BJ (cell line): Measurements from ENCODE around the gene CLMP. TPM values are rescaled to one million over a fixed set of nuclear protein-coding genes. Genes with fewer than 3 reads are reported as not detected.

ENCODE experiments used
- CTCF ChIA-PET: fragments of 350-600 bp; formaldehyde crosslinking; extraction: SDS; loops from one replicate; lab custom pipeline; 2021; ENCODE audit warnings: antibody characterized with exemption, inconsistent platforms; lab: Yijun Ruan, JAX
- POLR2A ChIA-PET: fragments of 300-600 bp; sonication (Branson Sonifier 250); formaldehyde crosslinking; extraction: SDS; loops from one replicate; lab custom pipeline; 2021; ENCODE audit warnings: antibody characterized with exemption; lab: Charles Lee
- DNase-seq: peaks from one replicate; pipeline ENCODE4 v3.0.0-alpha.2; 2011; ENCODE audit warnings: low read depth
- H3K27me3 ChIP-seq: 2 replicates; pipeline ENCODE4 v1.6.0; 2011; ENCODE audit warnings: low read length; ENCODE audit not compliant: control insufficient read depth, insufficient read depth
- H3K36me3 ChIP-seq: 2 replicates; pipeline ENCODE4 v1.5.1; 2011; ENCODE audit warnings: low read length; ENCODE audit not compliant: control insufficient read depth, insufficient read depth
- H3K4me3 ChIP-seq: 2 replicates; pipeline ENCODE4 v1.5.1; 2011; ENCODE audit warnings: low read depth, mild to moderate bottlenecking, control low read depth, low read length
- polyA plus RNA-seq: library from polyadenylated mRNA; depleted of rRNA; stranded (reverse); fragments of >200 nt; gene quantifications from 2 replicates; pipeline ENCODE4 v1.2.3, GENCODE V29; 2011
- TF ChIP-seq, protein P1 (sequence below): IDR thresholded peaks from 2 replicates; pipeline ENCODE4 v1.5.1; 2011; ENCODE audit warnings: low read depth, mild to moderate bottlenecking, control low read depth, inconsistent platforms, low read length, moderate library complexity; ENCODE audit not compliant: insufficient read depth

Gene CLMP
- polyA plus RNA-seq, 1 experiment: 219 TPM

DNA sequence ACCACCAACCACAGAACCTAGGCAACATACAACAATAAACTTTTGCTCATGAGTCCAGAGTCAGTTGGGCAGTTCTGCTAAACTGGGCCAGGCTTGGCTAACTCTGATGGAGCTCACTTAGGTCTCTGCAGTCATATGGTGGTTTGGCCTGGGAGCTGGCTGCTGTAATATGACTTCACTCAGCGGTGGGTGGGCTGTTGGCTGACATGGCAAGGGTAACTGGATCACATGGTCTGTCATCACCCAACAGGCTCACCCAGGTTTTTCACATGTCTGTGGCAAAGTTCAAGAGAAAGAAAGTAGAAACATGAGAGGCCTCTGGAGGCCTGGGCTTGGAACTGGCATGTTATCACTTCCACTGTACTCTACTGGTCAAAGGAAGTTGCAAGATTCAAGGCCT is 43.2 kb upstream of the CLMP start:
- no peak for DNase-seq
- Histone ChIP-seq H3K4me3 (no peak overlapping the region), H3K27me3 (no peaks in the 10 kb centered on the region), H3K36me3 (no peaks in the 10 kb centered on the region)
- CTCF ChIA-PET: interaction anchor here (1.2 to 1.8 kb wide), 3 partner anchors 9 to 175 kb away, joined by 3 to 8 read pairs (median 5); no protein-coding TSS in a partner anchor
- TF ChIP-seq, protein P1, sequence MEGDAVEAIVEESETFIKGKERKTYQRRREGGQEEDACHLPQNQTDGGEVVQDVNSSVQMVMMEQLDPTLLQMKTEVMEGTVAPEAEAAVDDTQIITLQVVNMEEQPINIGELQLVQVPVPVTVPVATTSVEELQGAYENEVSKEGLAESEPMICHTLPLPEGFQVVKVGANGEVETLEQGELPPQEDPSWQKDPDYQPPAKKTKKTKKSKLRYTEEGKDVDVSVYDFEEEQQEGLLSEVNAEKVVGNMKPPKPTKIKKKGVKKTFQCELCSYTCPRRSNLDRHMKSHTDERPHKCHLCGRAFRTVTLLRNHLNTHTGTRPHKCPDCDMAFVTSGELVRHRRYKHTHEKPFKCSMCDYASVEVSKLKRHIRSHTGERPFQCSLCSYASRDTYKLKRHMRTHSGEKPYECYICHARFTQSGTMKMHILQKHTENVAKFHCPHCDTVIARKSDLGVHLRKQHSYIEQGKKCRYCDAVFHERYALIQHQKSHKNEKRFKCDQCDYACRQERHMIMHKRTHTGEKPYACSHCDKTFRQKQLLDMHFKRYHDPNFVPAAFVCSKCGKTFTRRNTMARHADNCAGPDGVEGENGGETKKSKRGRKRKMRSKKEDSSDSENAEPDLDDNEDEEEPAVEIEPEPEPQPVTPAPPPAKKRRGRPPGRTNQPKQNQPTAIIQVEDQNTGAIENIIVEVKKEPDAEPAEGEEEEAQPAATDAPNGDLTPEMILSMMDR: no peak
- POLR2A ChIA-PET: no interaction called here

DNA sequence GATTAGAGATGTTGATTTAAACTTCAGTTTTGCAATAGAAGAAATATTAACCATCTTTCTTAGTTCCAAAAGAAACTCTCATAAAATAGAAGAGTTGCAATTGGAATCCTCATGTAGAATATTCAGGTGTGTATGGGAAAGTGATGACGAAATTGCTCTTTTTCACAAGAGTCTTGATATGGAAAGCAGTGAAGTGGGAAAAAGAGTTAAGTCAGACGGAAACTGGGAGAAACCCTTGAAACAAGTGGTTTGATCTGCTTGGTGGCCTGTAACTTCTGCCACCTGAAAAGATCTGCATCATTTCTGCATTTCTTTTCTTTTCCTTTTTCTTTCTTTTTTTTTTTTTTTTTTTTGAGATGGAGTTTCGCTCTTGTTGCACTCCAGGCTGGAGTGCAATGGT is 41.8 kb upstream of the CLMP start:
- TF ChIP-seq, protein P1: no peak
- POLR2A ChIA-PET: no interaction called here

DNA sequence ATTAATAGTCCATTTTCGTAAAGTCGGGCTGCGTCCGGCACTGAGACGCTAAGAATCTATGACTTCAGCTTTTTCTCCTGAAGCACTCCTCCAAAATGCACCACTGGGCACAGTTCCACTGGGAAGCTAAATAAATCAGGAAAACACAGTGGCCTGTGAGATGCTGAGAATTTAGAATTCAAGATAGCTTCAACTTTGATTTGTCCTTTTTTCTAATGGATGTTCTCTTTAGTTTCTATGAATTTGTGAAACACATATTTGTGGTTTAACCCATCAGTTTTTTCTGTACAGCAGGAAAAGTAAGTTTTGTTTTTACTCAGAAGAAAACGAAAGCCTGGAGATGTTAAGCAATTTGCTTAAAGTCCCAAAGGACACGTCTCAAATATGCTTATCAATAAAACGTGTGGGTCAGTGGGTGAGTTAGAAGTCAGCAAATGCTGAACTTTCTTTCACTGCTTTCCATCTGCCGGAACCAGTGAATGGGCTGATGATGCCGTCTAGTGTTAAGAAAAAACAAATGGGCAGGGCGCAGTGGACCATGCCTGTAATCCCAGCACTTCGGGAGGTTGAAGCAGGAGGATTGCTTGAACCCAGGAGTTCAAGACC is 40.7 kb upstream of the CLMP start:
- POLR2A ChIA-PET: interaction anchor here (0.9 kb wide), 1 partner anchor 174 kb away, joined by 3 read pairs; the partner anchor contains the start of gene HSPA8
- H3K36me3 ChIP-seq: no peaks in the 10 kb centered on the region
- TF ChIP-seq, protein P1: peak; percentile 36; the same call in 1 of the 2 replicates
- DNase-seq: no peak
- no peaks in the 10 kb centered on the region for H3K27me3 ChIP-seq
- H3K4me3 ChIP-seq: no peak overlapping the region
- CTCF ChIA-PET: interaction anchor here (0.5 to 2.2 kb wide), 7 partner anchors 10 to 125 kb away, joined by 3 to 7 read pairs (median 4); partner anchors contain the start of gene CLMP

More for the DNA sequence above, 41.8 kb upstream of the CLMP start:
- no peak overlapping the region for H3K4me3 ChIP-seq
- DNase-seq: no peak
- H3K27me3 ChIP-seq: no peaks in the 10 kb centered on the region
- no peaks in the 10 kb centered on the region for H3K36me3 ChIP-seq
- CTCF ChIA-PET: interaction anchor here (0.7 to 2.2 kb wide), 4 partner anchors 10 to 126 kb away, joined by 3 to 7 read pairs (median 5); no protein-coding TSS in a partner anchor

DNA sequence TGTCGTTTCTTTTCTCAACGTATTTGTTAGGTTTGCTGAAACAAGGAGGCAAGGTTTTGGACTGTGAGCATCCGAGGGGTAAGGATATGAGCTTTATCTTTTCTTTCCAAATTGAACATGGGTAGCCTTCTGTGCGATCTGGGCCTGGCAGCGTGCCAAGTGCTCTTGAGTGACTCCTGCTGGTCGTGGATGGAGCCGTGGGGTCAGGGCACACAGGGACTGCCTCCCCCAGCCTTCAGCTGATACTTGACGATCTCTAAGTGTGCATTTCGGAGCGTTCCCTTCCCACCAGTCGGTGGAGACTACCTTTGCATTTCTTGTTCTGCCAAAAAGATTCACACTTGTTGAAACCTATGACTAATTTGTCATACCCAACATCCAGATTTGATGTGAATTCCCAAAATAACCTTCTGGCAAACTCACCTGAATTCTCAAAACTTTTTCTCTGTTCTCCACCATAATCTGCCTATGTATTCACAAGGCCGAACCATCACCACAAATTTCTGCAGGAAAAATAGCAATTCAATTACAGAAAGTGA is 40.1 kb upstream of the CLMP start:
- no peak for DNase-seq
- no peaks in the 10 kb centered on the region for H3K36me3 ChIP-seq
- H3K27me3 ChIP-seq: no peaks in the 10 kb centered on the region
- TF ChIP-seq, protein P1: peak; percentile 60
- no peak overlapping the region for H3K4me3 ChIP-seq
- POLR2A ChIA-PET: interaction anchor here (0.9 kb wide), 1 partner anchor 173 kb away, joined by 3 read pairs; the partner anchor contains the start of gene HSPA8
- CTCF ChIA-PET: interaction anchor here (0.5 to 2.2 kb wide), 7 partner anchors 11 to 124 kb away, joined by 3 to 7 read pairs (median 4); partner anchors contain the start of gene CLMP

DNA sequence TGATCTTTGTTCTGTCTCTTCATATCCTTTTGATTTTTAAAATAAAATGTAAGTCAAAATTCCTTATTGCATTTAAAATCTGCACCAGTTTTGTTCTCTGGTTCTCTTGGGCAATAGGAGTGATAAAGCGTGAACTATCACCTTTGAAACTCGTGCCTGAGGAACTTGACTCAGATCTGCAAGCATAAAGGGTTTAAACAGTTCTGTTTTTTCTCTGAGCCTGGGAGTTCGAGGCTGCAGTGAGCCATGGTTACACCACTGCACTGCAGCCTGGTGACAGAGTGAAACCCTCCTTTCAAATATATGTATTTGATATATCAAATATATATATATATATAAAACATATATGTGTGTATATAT is 38.9 kb upstream of the CLMP start:
- CTCF ChIA-PET: interaction anchor here (1.0 to 1.7 kb wide), 3 partner anchors 28 to 131 kb away, joined by 3 to 6 read pairs (median 4); no protein-coding TSS in a partner anchor

More for the DNA sequence above, 38.9 kb upstream of the CLMP start:
- no peak for DNase-seq
- Histone ChIP-seq H3K36me3 (no peaks in the 10 kb centered on the region), H3K4me3 (no peak overlapping the region), H3K27me3 (no peaks in the 10 kb centered on the region)
- TF ChIP-seq, protein P1: no peak
- POLR2A ChIA-PET: no interaction called here
